Lower lobe of right lung (tissue), 2 donors: ENCODE measurements around the gene ITSN1. TPM values are rescaled to one million over a fixed set of nuclear protein-coding genes. Genes with fewer than 3 reads are reported as not detected.

Experiments
- ATAC-seq, 2 donors: fragments of 200-7000 bp; cut with Tn5 transposase; one replicate each; pipeline ENCODE4 v1.9.1; 2020 to 2022; ENCODE audit warnings: mild to moderate bottlenecking in 2 of 2, moderate library complexity in 2 of 2
- DNase-seq: peaks from one replicate; pipeline ENCODE4 v3.0.0-alpha.2; 2020
- H3K27ac ChIP-seq: fragments of 200-600 bp; one replicate; pipeline ENCODE4 v1.8.0; 2022
- H3K27me3 ChIP-seq: fragments of 200-600 bp; one replicate; pipeline ENCODE4 v1.8.0; 2022; ENCODE audit warnings: low read depth
- H3K36me3 ChIP-seq: fragments of 200-600 bp; one replicate; pipeline ENCODE4 v1.8.0; 2022; ENCODE audit warnings: mild to moderate bottlenecking
- H3K4me1 ChIP-seq: fragments of 200-600 bp; one replicate; pipeline ENCODE4 v1.8.0; 2022
- H3K4me3 ChIP-seq: fragments of 200-600 bp; one replicate; pipeline ENCODE4 v1.8.0; 2022; ENCODE audit warnings: mild to moderate bottlenecking
- H3K9me3 ChIP-seq: fragments of 200-600 bp; one replicate; pipeline ENCODE4 v1.8.0; 2022
- CTCF ChIP-seq: fragments of 200-600 bp; IDR thresholded peaks from one replicate; pipeline ENCODE4 v1.8.0; 2022; ENCODE audit warnings: antibody characterized with exemption, mild to moderate bottlenecking
- intact Hi-C: fragments of 100-400 bp; cut with DNase I; formaldehyde crosslinking; loops from one replicate; pipeline ENCODE4 v1.11.0; 2022
- total RNA-seq: library from RNA; stranded (reverse); fragmentation: NEBNext Ultra II Directional; extraction: Animal tissue kit (Norgen Biotek cat#: 25700); gene quantifications from one replicate; pipeline ENCODE4 v1.2.1, GENCODE V29; 2021
- donor health status: DM: no; HTN: yes; CAD: no; lungs with severe emphysema.

ITSN1 gene
- total RNA-seq, 1 donor from 2014 or later = 31.4 TPM

- ATAC-seq = no peak
- DNase-seq = no peak
- intact Hi-C loops = no loop called here
- Histone ChIP-seq H3K4me1 (peaks cover 25% of the 10 kb centered on the region), H3K27me3 (no peaks in the 10 kb centered on the region), H3K9me3 (no peaks in the 10 kb centered on the region), H3K4me3 (no peak overlapping the region), H3K36me3 (no peaks in the 10 kb centered on the region), H3K27ac (no peak overlapping the region)
- no peak for TF ChIP-seq CTCF
These were observed 48.6 kb downstream of the ITSN1 start for GRCh38 chr21:33690874-33691273.

GRCh38 chr21:33691945-33692603, 49.8 kb downstream of the ITSN1 start:
- Histone ChIP-seq H3K36me3 (no peaks in the 10 kb centered on the region), H3K4me3 (no peak overlapping the region), H3K4me1 (peaks cover 14% of the 10 kb centered on the region), H3K27ac (no peak overlapping the region), H3K27me3 (no peaks in the 10 kb centered on the region), H3K9me3 (no peaks in the 10 kb centered on the region)
- no peak for TF ChIP-seq CTCF
- DNase-seq (no peak), ATAC-seq (no peak)
- intact Hi-C loops = no loop called here

- peaks cover 5% of the 10 kb centered on the region for H3K4me1 ChIP-seq
- DNase-seq = no peak
- intact Hi-C loops = no loop called here
- ATAC-seq = no peak
- H3K36me3 ChIP-seq = no peaks in the 10 kb centered on the region
- no peaks in the 10 kb centered on the region for H3K27me3 ChIP-seq
- no peak overlapping the region for H3K27ac ChIP-seq
- no peaks in the 10 kb centered on the region for H3K9me3 ChIP-seq
- H3K4me3 ChIP-seq = no peak overlapping the region
- no peak for TF ChIP-seq CTCF
These were observed 53.5 kb downstream of the ITSN1 start for GRCh38 chr21:33695813-33696212.

- intact Hi-C loops = no loop called here
- H3K4me1 ChIP-seq = peaks cover 5% of the 10 kb centered on the region
- H3K27ac ChIP-seq = no peak overlapping the region
- TF ChIP-seq CTCF = no peak
- ATAC-seq (no peak), DNase-seq (no peak)
- no peaks in the 10 kb centered on the region for H3K36me3 ChIP-seq
- no peak overlapping the region for H3K4me3 ChIP-seq
- H3K27me3 ChIP-seq = no peaks in the 10 kb centered on the region
- no peaks in the 10 kb centered on the region for H3K9me3 ChIP-seq
These were observed 54.2 kb downstream of the ITSN1 start for GRCh38 chr21:33696465-33696864.

- no peak overlapping the region for H3K27ac ChIP-seq
- no peaks in the 10 kb centered on the region for H3K27me3 ChIP-seq
- no peak for DNase-seq
- no peaks in the 10 kb centered on the region for H3K36me3 ChIP-seq
- no peaks in the 10 kb centered on the region for H3K9me3 ChIP-seq
- no peak for ATAC-seq
- intact Hi-C loops = no loop called here
- peaks cover 5% of the 10 kb centered on the region for H3K4me1 ChIP-seq
- no peak overlapping the region for H3K4me3 ChIP-seq
- no peak for TF ChIP-seq CTCF
These were observed 56.0 kb downstream of the ITSN1 start for GRCh38 chr21:33698087-33698860.
